ENCODE results near the gene KRTAP17-1. TPM values are rescaled to one million over a fixed set of nuclear protein-coding genes. Genes with fewer than 3 reads are reported as not detected.

The KRTAP17-1 gene
- total RNA-seq, 1 experiment from 2014 or later, result not detected

- no peak overlapping the region for H4K5ac ChIP-seq (ENCODE audit: insufficient read length, low read depth, low read length)
- H2AK5ac ChIP-seq (ENCODE audit: insufficient read length, low read length), result no peak overlapping the region
- no peak for DNase-seq
- no peaks in the 10 kb centered on the region for H3K79me1 ChIP-seq (ENCODE audit: insufficient read depth, low read depth, low read length, poor library complexity, severe bottlenecking)
- TF ChIP-seq, protein P1, sequence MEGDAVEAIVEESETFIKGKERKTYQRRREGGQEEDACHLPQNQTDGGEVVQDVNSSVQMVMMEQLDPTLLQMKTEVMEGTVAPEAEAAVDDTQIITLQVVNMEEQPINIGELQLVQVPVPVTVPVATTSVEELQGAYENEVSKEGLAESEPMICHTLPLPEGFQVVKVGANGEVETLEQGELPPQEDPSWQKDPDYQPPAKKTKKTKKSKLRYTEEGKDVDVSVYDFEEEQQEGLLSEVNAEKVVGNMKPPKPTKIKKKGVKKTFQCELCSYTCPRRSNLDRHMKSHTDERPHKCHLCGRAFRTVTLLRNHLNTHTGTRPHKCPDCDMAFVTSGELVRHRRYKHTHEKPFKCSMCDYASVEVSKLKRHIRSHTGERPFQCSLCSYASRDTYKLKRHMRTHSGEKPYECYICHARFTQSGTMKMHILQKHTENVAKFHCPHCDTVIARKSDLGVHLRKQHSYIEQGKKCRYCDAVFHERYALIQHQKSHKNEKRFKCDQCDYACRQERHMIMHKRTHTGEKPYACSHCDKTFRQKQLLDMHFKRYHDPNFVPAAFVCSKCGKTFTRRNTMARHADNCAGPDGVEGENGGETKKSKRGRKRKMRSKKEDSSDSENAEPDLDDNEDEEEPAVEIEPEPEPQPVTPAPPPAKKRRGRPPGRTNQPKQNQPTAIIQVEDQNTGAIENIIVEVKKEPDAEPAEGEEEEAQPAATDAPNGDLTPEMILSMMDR (conservative IDR thresholded peaks at IDR 0.05), result no peak
- no peak overlapping the region for H2BK20ac ChIP-seq (ENCODE audit: low read depth, low read length, poor library complexity, severe bottlenecking)
- no peak overlapping the region for H4K91ac ChIP-seq (ENCODE audit: insufficient read length, low read depth, low read length)
- no peak overlapping the region for H2AFZ ChIP-seq (ENCODE audit: low read length)
- no peaks in the 10 kb centered on the region for H3K27me3 ChIP-seq (ENCODE audit: insufficient read depth, low read length)
- WGBS (ENCODE audit: extremely low coverage, insufficient read length, low lambda C conversion rate), result no CpG with 5 or more reads among the region's 3 CpGs
- H3K14ac ChIP-seq (ENCODE audit: insufficient read depth, low read length), result no peak overlapping the region; the same call in 1 of the 2 replicates
- no peak overlapping the region for H3K4me3 Mint-ChIP-seq
- H3K56ac ChIP-seq (ENCODE audit: insufficient read length, low read depth, low read length), result no peak overlapping the region
- H3K23ac ChIP-seq (ENCODE audit: insufficient read length, low read depth, low read length), result no peak overlapping the region
- no peak overlapping the region for H4K8ac ChIP-seq (replicated peaks; ENCODE audit: insufficient read length, low read depth, low read length)
- peaks cover 17% of the 10 kb centered on the region for H3K27me3 Mint-ChIP-seq (ENCODE audit: low read depth)
- no peak overlapping the region for H3K18ac ChIP-seq (ENCODE audit: insufficient read length, low read depth, low read length)
- no peak overlapping the region for H2BK12ac ChIP-seq (ENCODE audit: insufficient read length, low read depth, low read length)
- no peaks in the 10 kb centered on the region for H3K9me3 ChIP-seq (ENCODE audit: control insufficient read depth, low read depth, low read length)
- H3T11ph ChIP-seq (ENCODE audit: low read length), result no peak overlapping the region
- no peak overlapping the region for H2BK120ac ChIP-seq (ENCODE audit: low read depth, low read length, poor library complexity, severe bottlenecking)
- no peaks in the 10 kb centered on the region for H3K4me1 ChIP-seq (ENCODE audit: insufficient read depth, low read length)
- H3K4ac ChIP-seq (ENCODE audit: low read depth, low read length), result no peak overlapping the region
- H3K27ac ChIP-seq (ENCODE audit: insufficient read length, low read depth, low read length), result no peak overlapping the region
- no peak overlapping the region for H2BK5ac ChIP-seq (ENCODE audit: insufficient read length, low read length)
- peaks cover 13 to 20% of the 10 kb centered on the region in 2 experiments for H3K9me3 Mint-ChIP-seq
- H2BK15ac ChIP-seq (ENCODE audit: low read depth, low read length), result no peak overlapping the region
- H3K9ac ChIP-seq (ENCODE audit: extremely low read depth, insufficient read length, low read length), result no peak overlapping the region
- H3K4me2 ChIP-seq (ENCODE audit: insufficient read depth, insufficient read length, low read length), result no peak overlapping the region
- no peaks in the 10 kb centered on the region for H3K4me1 Mint-ChIP-seq
- no peaks in the 10 kb centered on the region for H4K20me1 ChIP-seq (ENCODE audit: control insufficient read depth, insufficient read depth, insufficient read length)
- no peaks in the 10 kb centered on the region for H3K79me2 ChIP-seq (ENCODE audit: insufficient read depth, low read length)
- H3K23me2 ChIP-seq (ENCODE audit: insufficient read length, low read depth, low read length, poor library complexity, severe bottlenecking), result no peaks in the 10 kb centered on the region
- peaks cover 2 to 19% (median 3%) of the 10 kb centered on the region in 3 experiments for H3K36me3 Mint-ChIP-seq (ENCODE audit: insufficient read depth in 1 of 3, low read depth in 3 of 3)
- no peak overlapping the region for H3K27ac Mint-ChIP-seq
Measured at GRCh38 chr17:41340494-41340893, 25.0 kb upstream of the KRTAP17-1 start.

All from H9 (cell line).